Putamen (tissue), 1 donor: Measurements from ENCODE around the gene AMTN.
"Not testable (repeated sequence)": the region's sequence is repeated elsewhere in the genome, so short reads cannot be mapped to it uniquely, and the experiment has no call there.

ENCODE experiments used
- DNase-seq: peaks from one replicate; pipeline ENCODE4 v3.0.0-alpha.2; 2016; ENCODE audit warnings: low spot score

AMTN gene, protein sequence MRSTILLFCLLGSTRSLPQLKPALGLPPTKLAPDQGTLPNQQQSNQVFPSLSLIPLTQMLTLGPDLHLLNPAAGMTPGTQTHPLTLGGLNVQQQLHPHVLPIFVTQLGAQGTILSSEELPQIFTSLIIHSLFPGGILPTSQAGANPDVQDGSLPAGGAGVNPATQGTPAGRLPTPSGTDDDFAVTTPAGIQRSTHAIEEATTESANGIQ

DNA sequence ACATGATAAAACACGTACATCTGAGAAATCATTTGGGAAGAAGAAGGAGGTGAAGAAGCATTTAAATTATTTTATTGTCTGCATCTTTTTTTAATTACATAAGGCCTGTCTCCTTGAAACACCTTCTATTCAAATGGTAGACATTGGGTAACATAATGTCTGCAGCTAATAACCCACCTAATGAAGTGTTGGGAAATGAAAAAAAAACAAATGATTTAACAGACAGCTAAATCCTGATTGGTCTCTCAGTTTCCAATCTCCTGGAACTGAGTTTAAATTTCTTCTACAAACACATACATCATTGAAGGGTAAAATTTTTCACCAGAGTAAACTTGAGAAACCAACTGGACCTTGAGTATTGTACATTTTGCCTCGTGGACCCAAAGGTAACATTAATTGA is at the start of gene AMTN:
Gene AMTN (plus strand): TSS at position 301 of the 400 bp plus-strand sequence. CDS start 209 bp downstream, outside the sequence.
- DNase-seq = no peak

- DNase-seq = no peak
Observed at GRCh38 chr4:70471897-70472296, 46.5 kb upstream of the AMTN start, which contains the start of gene MUC7. TSS of gene MUC7 (plus strand) at chr4:70472197. CDS start at chr4:70474022, 1,825 bp downstream.

GRCh38 chr4:70473679-70474078 is 44.7 kb upstream of the AMTN start:
- no peak for DNase-seq

DNA sequence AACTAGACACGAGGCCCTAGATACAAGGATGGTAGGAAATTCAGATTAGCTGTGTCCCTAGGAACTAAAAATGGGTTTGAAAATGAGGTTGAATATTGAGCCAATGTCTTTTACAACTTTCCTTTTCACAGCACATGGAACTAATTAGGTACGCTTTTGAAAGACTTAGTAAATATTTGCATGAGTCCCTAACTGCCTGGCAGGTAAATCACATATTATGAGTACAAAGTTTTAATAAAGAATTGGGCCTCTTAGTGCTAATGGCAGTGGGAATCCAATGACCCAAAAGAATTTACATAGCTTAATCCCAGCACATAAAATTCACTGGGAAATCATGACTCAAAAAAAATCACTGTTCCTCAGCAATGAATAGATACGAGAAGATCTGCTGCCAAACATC is 29.6 kb upstream of the AMTN start:
- no peak for DNase-seq

DNA sequence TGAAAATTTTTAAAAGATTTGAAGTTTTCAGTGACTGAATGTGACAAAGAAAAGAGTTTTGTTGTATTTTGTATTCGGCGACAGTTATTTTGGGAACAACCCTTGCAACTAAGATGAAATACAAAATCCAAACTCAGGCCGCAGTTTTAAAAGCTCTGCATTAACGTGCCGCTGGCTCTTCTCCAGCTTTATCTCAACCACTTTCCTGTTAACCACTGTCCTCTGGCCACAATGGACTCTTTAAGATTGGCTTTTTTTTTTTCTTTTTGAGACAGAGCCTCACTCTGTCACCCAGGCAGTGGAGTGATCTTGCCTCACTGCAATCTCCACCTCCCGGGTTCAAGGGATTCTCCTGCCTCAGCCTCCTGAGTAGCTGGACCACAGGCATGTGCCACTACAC is 22.1 kb upstream of the AMTN start:
- DNase-seq = peak; percentile 8

DNA sequence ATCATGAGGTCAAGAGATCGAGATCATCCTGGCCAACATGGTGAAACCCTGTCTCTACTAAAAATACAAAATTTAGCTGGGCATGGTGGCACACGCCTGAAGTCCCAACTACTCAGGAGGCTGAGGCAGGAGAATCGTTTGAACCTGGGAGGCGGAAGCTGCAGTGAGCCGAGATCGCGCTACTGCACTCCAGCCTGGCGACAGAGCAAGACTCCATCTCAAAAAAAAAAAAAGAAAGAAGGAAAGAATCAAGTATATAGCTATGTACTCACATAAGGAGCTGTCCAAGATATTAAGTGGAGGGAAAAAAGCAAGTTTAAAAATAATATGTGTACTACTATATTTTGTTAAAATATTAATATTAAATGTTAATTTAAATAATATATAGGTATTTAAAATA is 16.5 kb upstream of the AMTN start:
- DNase-seq = not testable (repeated sequence)

DNA sequence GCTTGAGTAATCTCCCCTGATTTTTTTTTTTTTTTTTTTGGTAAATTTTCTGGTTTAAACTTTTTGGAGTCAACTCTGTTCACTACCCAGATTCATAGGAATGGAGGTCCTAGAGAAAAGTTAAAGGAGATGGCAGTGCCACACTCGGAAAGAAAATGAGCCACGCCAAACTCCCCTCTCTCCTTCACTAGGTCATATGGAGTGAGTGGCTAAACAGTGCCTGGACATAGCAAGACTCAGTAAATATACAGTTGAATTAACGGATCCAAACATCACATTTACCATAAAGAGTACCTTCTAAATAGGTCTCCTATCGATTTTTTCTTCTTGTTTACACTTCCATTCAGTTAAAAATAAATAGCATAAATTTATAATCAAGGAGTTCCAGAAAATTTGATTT is 13.6 kb upstream of the AMTN start:
- DNase-seq = no peak

GRCh38 chr4:70505151-70505748 is 13.1 kb upstream of the AMTN start:
- peak; percentile 30 for DNase-seq

- no peak for DNase-seq
Observed at GRCh38 chr4:70508801-70509200, 9.6 kb upstream of the AMTN start.

GRCh38 chr4:70511365-70511764 is 7.0 kb upstream of the AMTN start:
- no peak for DNase-seq

GRCh38 chr4:70515367-70516250 is 2.8 kb upstream of the AMTN start:
- no peak for DNase-seq

DNA sequence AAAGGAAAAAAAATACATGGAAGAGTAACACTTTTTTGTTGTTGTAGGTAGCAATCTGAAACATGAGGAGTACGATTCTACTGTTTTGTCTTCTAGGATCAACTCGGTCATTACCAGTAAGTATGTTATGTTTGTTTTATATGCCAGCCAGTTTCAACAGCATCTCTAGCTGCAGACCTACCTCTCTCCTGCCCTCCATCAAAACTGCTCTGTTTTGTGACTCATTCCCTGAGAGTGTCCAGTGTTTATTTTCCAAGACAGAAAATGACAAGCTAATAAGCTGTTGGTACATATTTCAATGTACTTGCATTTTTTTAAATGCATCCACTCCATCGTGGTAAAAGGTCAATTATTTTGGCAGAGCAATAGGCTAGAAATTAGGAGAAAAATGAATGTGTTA is 347 bp downstream of the AMTN start:
- DNase-seq = no peak

DNA sequence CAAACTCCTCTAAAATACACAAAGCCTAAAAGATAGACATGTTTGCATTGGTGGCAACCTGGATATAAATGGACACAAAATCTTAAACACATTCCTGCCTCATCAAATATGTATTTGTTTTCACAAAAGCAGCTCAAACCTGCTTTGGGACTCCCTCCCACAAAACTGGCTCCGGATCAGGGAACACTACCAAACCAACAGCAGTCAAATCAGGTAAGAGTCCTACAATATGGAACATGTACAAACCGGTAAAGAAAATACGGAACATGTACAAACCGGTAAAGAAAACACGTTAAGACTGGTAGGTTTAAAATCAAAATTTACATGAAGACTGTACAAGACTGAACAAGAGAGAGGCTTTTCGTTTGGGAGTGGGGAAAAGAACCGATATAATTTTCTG is 4.3 kb downstream of the AMTN start:
- DNase-seq = no peak

DNA sequence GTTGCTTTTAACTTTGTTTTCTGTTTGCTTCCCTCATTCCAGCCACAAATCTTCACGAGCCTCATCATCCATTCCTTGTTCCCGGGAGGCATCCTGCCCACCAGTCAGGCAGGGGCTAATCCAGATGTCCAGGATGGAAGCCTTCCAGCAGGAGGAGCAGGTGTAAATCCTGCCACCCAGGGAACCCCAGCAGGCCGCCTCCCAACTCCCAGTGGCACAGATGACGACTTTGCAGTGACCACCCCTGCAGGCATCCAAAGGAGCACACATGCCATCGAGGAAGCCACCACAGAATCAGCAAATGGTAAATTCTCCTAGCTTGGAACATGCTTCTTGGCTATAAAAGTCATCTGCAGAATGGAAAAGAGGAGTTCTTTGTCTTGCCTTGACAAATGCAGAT is 12.6 kb downstream of the AMTN start:
- no peak for DNase-seq

DNA sequence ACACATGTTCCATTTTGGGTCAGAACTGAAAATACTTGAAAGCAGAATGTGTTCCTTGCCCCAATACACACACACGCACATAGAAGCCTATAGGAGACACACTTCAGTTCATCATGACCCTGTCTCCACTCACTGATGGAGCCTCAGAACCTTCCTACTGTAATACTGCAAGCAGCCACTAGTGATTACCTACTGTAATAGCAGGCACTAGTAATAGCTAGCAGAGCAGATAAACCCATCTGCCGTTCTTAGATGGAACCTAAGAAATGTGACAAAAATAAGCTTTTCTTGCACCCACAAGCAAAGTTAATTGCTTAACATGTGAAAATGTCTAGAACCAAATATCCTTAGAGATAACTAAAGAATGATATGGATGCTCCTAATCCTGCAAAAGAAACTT is 13.6 kb downstream of the AMTN start:
- DNase-seq = no peak

DNA sequence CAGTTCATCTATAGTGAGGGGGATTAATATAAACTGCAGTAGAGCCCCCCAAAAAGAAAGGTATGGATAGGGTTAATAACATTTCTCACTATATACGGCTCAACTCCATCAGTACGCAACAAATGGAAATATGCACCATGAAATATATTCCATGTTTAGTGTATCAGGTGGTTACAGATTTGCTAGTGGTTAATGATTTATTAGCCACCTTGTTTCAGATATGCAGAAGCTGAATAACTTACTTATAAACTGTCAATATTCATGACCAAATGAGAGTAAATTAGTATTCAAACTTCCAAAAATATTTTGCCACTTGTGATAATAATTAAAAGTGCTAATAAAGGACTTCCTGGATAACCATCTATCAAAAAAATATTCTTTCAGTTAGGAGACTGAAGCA is 14.8 kb downstream of the AMTN start:
- no peak for DNase-seq

DNA sequence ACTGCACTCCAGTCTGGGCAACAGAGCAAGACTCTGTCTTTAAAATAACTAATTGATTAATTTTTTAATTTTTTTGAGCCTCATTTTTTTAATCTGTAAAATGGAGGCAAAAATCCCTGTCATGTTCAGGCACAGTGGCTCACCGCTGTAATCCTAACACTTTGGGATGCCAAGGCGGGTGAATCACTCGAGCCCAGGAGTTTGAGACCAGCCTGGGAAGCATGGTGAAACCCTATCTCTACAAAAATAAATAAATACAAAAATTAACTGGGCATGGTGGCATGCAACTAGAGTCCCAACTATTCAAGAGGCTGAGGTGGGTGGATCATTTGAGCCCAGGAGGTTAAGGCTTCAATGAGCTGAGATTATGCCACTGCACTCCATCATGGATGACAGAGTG is 15.4 kb downstream of the AMTN start:
- DNase-seq = no peak

GRCh38 chr4:70534886-70535285 is 16.5 kb downstream of the AMTN start:
- not testable (repeated sequence) for DNase-seq

- DNase-seq = no peak
Observed at GRCh38 chr4:70538869-70539268, 20.5 kb downstream of the AMTN start.

DNA sequence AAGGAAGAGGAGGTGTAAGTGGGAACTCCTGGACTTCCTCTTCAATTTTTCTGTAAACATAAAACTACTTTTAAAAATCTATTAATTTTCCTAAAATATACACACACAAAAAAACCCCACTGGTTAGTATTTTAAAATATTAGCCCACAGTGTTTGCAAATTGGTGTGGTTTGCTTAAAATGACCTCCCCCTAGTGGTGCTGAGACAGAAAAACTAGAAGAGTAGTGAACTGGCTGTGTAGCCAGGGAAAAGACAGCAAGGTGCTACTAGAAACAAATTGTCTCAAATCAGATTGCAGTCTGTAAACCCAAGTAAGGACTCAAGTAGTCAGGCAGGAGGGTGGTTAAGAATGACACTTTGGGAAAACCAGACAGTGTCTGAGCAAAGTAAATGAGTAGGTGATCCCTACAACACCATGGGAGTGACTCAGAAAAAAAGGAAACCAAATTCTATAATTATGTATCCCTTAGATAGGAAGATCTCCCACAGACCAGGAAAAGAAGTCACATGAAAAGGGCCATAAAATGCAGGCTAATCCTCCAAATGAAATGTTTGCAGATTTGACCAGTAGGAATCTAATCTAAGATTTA is 26.0 kb downstream of the AMTN start:
- DNase-seq = no peak

DNA sequence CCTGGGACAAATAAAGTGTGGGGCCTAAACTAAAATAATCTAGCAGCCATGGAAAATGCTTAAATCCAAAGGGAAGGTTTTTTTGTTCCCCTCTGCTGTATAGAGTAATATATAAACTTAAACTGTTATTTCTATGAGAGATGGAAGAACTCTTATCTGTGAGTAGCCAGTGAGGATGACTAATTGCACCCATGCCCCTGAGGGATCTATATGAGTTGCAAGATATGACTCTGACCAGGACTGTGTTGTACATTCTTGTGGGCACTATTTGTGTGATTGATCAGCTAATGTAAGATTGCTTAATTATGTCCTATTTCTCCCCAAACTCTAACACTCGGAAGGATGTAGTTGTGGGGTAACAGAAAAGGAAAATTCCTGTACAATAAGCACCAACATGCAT is 38.5 kb downstream of the AMTN start:
- DNase-seq = no peak

GRCh38 chr4:70559211-70559830 is 41.0 kb downstream of the AMTN start:
- peak; percentile 19 for DNase-seq
